ENCODE results near the gene RNF113B.

The RNF113B gene

GRCh38 chr13:98134901-98135300 lies 42.2 kb downstream of the RNF113B start:
- DNase-seq, result no peak

GRCh38 chr13:98133946-98134345 lies 43.1 kb downstream of the RNF113B start:
- no peak for DNase-seq

DNA sequence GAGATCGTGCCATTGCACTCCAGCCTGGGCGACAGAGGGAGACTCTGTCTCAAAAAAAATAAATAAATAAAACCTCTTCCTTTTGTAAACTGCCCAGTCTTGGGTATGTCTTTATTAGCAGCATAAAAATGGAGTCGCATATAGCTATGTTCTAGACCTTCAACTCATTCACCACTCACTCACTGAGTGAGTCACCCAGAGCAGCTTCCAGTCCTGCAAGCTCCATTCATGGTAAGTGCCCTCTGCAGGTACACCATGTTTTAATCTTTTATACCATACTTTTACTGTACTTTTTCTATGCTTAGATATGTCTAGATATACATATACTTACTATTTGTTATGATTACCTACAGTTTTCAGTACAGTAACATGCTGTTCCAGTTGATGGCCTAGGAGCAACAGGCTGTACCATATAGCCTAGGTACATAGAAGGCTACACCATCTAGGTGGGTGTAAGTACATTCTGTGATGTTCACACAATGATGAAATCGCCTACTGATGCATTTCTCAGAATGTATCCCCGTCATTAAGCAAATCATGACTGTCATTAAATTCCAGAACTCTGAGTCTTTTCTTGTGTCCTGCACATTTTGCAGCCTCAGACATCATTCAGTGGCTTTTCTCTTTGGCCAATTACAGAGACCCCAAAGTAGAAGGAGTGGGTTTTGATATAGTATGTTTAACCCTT lies 47.9 kb downstream of the RNF113B start:
- no peak for DNase-seq

Data from activated CD4-positive, alpha-beta T cell treated with anti-CD3 and anti-CD28 coated beads for 48 hours (primary cell).